Measurements from ENCODE around the gene ZYX.
"Not testable (repeated sequence)": the region's sequence is repeated elsewhere in the genome, so short reads cannot be mapped to it uniquely, and the experiment has no call there.

Gene ZYX

DNA sequence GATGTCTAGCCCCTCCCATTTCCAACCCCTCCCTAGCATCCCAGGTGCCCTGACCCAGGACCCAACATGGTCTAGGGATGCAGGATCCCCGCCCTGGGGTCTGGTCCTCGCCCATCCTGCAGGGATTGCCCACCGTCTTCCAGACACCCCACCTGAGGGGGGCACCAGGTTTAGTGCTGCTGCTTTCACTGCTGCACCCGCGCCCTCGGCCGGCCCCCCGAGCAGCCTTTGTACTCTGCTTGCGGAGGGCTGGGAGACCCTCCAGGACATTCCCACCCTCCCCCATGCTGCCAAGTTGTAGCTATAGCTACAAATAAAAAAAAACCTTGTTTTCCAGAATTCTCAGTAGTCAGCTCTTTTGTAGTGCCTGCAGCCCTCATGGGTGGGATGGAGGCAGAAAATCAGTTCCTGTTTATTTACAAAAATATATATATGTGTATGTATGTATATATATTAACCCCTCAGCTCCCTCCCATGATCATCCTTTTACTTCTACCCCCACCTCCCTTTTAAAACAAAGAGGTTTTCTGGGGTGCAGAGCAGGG lies 9.7 kb downstream of the ZYX start:
- Histone ChIP-seq H3K9me3 (ENCODE audit: severe bottlenecking) (no peaks in the 10 kb centered on the region), H3K27me3 (ENCODE audit: insufficient read depth, poor library complexity, severe bottlenecking) (no peaks in the 10 kb centered on the region), H3K4me3 (ENCODE audit: severe bottlenecking) (no peak overlapping the region), H3K27ac (ENCODE audit: poor library complexity, severe bottlenecking) (peak overlapping the region; percentile 50), H3K36me3 (ENCODE audit: low read depth) (peaks cover 97% of the 10 kb centered on the region), H3K4me1 (ENCODE audit: insufficient read depth, poor library complexity, severe bottlenecking) (no peaks in the 10 kb centered on the region)
- TF ChIP-seq, protein P1, sequence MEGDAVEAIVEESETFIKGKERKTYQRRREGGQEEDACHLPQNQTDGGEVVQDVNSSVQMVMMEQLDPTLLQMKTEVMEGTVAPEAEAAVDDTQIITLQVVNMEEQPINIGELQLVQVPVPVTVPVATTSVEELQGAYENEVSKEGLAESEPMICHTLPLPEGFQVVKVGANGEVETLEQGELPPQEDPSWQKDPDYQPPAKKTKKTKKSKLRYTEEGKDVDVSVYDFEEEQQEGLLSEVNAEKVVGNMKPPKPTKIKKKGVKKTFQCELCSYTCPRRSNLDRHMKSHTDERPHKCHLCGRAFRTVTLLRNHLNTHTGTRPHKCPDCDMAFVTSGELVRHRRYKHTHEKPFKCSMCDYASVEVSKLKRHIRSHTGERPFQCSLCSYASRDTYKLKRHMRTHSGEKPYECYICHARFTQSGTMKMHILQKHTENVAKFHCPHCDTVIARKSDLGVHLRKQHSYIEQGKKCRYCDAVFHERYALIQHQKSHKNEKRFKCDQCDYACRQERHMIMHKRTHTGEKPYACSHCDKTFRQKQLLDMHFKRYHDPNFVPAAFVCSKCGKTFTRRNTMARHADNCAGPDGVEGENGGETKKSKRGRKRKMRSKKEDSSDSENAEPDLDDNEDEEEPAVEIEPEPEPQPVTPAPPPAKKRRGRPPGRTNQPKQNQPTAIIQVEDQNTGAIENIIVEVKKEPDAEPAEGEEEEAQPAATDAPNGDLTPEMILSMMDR (IDR thresholded peaks at IDR 0.05; ENCODE audit: poor library complexity, severe bottlenecking): no peak
- DNase-seq (ENCODE audit: low spot score) (no peak), ATAC-seq (ENCODE audit: low read depth) (no peak)

DNA sequence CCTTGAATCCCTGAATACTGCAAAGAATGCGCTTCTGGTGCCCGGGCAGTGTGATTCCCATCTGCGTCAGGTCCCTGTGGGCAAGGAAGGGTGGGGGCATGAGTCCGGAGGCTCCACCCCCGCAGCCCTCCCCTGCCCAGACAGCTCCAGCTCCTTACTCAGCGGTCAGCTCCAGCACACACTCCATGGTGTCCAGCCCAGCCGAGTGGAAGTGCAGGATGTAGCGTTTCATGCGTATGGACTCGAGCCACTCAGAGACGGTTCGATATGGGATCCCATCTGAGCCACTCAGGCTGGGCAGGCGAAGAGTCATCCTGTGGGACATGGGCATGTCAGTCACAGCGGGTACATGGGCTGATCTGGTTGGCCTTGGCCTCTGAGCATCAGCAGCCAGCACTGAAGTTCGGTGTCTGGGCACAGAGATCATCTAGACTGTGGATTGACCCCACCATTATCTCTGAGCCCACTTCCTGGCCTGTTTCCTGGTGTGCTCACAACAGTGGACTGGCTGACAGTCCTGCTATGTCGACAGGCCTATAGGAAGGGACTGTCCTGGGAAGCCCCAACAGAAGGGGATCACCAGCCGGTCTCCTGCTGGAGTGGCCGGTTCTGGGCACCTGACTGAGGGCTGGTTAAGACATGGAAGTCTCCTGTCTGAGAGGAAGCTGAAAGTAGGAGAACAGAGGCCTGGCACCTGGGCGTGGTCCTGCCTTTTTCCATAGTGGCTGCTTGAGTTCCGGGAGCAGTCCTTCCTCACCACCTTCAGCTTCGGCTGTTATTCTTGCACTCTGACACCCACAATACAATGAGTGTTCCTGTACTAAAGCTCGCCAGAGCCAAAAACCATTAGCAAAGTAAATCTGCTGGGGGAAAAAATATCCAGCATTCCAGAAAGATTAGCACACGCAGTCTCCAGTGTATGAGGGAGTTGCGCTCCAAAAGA lies 10.6 kb downstream of the ZYX start:
- Histone ChIP-seq H3K4me1 (ENCODE audit: insufficient read depth, poor library complexity, severe bottlenecking) (no peaks in the 10 kb centered on the region), H3K4me3 (ENCODE audit: severe bottlenecking) (no peak overlapping the region), H3K27me3 (ENCODE audit: insufficient read depth, poor library complexity, severe bottlenecking) (no peaks in the 10 kb centered on the region), H3K27ac (ENCODE audit: poor library complexity, severe bottlenecking) (peak overlapping the region; percentile 50), H3K9me3 (ENCODE audit: severe bottlenecking) (no peaks in the 10 kb centered on the region), H3K36me3 (ENCODE audit: low read depth) (peaks cover 94% of the 10 kb centered on the region)
- ATAC-seq (ENCODE audit: low read depth) (peak; percentile 6; the same call in 2 of the 3 replicates), DNase-seq (ENCODE audit: low spot score) (no peak)
- TF ChIP-seq, protein P1 (IDR thresholded peaks at IDR 0.05; ENCODE audit: poor library complexity, severe bottlenecking): no peak

DNA sequence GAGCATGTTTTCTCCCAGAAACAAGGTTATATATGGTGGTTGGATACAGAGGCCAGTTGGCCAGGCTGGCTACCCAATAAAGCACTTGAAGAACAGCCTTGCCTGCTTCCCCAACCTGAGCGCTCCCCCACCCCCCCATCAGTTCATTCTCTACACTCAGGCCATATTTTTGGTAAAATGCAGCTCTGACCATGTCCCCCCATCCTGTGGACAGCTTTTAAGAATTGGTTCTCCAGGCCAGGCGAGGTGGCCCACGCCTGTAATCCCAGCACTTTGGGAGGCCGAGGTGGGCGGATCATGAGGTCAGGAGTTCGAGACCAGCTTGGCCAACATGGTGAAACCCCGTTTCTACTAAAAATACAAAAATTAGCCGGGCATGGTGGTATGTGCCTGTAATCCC lies 11.3 kb downstream of the ZYX start:
- H3K9me3 ChIP-seq (ENCODE audit: severe bottlenecking); H3K27me3 ChIP-seq (ENCODE audit: insufficient read depth, poor library complexity, severe bottlenecking); ATAC-seq (ENCODE audit: low read depth); H3K4me1 ChIP-seq (ENCODE audit: insufficient read depth, poor library complexity, severe bottlenecking); H3K4me3 ChIP-seq (ENCODE audit: severe bottlenecking); DNase-seq (ENCODE audit: low spot score): not testable (repeated sequence)
- H3K36me3 ChIP-seq (ENCODE audit: low read depth): peaks cover 94% of the 10 kb centered on the region
- H3K27ac ChIP-seq (ENCODE audit: poor library complexity, severe bottlenecking): peak overlapping the region; percentile 50

DNA sequence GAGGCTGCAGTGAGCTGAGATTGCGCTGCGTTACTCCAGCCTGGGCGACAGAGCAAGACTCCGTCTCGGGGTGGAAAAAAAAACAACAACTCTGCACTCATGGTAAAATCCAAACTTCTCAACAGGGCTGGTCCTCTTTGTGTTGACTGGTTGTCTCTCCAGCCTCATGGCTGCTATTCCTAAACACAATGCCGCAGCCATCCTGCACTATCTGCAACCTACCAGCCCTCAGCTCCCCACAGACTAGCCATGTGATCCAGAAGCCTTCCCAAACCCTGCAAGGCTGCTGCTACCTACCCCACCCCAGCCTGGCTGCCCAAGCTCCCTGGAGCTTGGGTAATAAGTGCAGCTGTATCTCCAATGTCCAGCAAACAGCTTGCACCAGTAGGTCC lies 11.7 kb downstream of the ZYX start:
- no peak for ATAC-seq (ENCODE audit: low read depth)
- Histone ChIP-seq H3K4me1 (ENCODE audit: insufficient read depth, poor library complexity, severe bottlenecking) (no peaks in the 10 kb centered on the region), H3K9me3 (ENCODE audit: severe bottlenecking) (no peaks in the 10 kb centered on the region), H3K27me3 (ENCODE audit: insufficient read depth, poor library complexity, severe bottlenecking) (no peaks in the 10 kb centered on the region), H3K36me3 (ENCODE audit: low read depth) (peaks cover 94% of the 10 kb centered on the region), H3K27ac (ENCODE audit: poor library complexity, severe bottlenecking) (no peak overlapping the region), H3K4me3 (ENCODE audit: severe bottlenecking) (no peak overlapping the region)
- TF ChIP-seq, protein P1 (IDR thresholded peaks at IDR 0.05; ENCODE audit: poor library complexity, severe bottlenecking): no peak
- no peak for DNase-seq (ENCODE audit: low spot score)

DNA sequence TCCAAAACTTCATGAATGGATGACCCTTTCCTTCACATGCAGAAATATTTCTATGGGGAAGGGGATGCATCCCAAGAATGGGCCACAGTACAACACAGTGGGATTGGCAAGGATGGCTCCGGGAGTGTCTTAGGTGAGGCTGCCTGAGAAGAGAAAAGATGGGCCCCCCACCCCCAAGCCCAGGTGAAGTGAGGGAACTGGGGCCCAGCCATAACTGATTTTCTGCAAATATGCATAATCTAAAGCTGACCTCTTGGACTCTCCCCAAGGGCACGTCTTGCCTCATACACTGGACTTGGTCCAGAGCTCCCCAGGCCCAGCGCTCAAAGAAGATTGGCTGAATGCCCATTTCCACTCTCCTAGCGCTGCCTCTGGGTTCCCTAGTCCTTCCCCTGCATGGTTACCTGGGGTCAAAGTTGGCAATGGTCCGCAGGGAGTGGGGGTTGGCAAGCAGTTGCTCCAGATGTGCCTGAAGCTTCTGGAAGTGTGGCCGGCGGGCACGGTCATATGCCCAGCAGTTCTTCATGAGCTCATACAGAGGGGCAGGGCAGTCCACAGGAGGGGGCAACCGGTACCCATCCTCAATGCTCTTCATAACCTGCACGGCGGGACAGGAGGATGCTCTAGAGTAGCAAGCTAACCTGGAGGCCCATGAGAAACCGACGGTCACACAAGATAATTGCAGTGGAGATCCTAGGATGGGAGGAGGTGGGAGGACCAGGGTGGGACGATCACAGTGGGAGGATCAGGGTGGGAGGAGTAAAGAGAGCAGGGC lies 12.3 kb downstream of the ZYX start:
- H3K4me3 ChIP-seq (ENCODE audit: severe bottlenecking): no peak overlapping the region
- TF ChIP-seq, protein P1 (IDR thresholded peaks at IDR 0.05; ENCODE audit: poor library complexity, severe bottlenecking): no peak
- no peaks in the 10 kb centered on the region for H3K27me3 ChIP-seq (ENCODE audit: insufficient read depth, poor library complexity, severe bottlenecking)
- peaks cover 94% of the 10 kb centered on the region for H3K36me3 ChIP-seq (ENCODE audit: low read depth)
- H3K9me3 ChIP-seq (ENCODE audit: severe bottlenecking): no peaks in the 10 kb centered on the region
- ATAC-seq (ENCODE audit: low read depth): no peak; the same call in 2 of the 3 replicates
- no peak overlapping the region for H3K27ac ChIP-seq (ENCODE audit: poor library complexity, severe bottlenecking)
- no peak for DNase-seq (ENCODE audit: low spot score)
- H3K4me1 ChIP-seq (ENCODE audit: insufficient read depth, poor library complexity, severe bottlenecking): no peaks in the 10 kb centered on the region

All from RWPE2 (cell line).